Measurements from ENCODE around the gene TREX2. TPM values are rescaled to one million over a fixed set of nuclear protein-coding genes. Genes with fewer than 3 reads are reported as not detected.

Gene TREX2
- total and polyA plus RNA-seq, 2 donors (not counting 1 experiment from before 2014, with no cell fraction given), result 3.3 to 3.8 TPM

DNA sequence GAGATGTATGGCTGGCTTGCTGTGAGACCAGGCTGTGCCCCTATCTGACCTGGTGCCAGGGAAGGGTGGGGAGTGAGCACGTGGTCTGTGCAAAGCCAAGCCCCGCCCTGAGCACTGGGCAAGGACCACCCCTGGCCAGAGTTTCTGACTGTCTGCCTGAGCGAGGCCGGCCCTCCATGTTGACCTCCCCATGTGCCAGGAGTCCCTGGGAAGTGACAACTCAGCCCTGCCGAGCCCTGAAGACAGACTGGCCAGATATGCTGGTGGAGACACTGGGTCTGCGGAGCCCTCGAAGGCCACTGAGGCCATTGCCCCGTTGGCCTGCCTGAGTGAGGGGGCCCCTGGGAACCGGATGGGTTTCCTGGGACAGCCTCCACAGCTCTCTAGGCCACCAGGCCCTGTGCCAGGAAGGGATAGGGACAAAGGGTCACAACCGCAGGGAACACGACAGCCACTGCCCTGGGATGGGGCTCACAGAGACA is 41.8 kb upstream of the TREX2 start:
- no peaks in the 10 kb centered on the region for H3K4me1 Mint-ChIP-seq
- no peaks in the 10 kb centered on the region for H3K9me3 Mint-ChIP-seq (ENCODE audit: insufficient read depth)
- no peaks in the 10 kb centered on the region for H3K27me3 Mint-ChIP-seq

DNA sequence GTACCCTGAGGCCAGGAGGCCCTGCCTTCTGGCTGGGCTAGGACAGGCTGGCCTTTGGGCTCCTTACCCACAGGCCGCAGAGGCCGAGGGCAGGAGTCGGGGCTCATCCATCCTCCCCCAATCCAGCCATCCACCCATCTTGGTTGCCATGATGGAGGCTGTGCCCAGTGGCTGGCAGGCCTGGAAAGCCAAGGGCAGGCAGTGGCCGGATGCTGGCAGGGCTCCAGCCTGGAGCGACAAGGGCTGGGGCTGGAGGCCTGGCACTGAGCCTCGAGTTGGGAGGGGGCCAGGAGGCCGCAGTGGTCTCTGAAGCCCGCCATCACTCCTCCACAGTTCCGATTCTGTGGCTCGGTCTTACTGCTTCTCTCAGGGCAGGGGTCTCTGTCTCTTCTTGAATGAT is 40.3 kb upstream of the TREX2 start:
- no peak overlapping the region for H3K27ac Mint-ChIP-seq

More for the DNA sequence above, 41.8 kb upstream of the TREX2 start:
- DNase-seq, result no peak
- POLR2A ChIA-PET, result no interaction called here
- H4K20me1 ChIP-seq (ENCODE audit: control insufficient read depth, insufficient read depth, low read length, poor library complexity, severe bottlenecking), result no peaks in the 10 kb centered on the region
- H3K4me2 ChIP-seq (replicated peaks; ENCODE audit: low read depth, low read length, poor library complexity, severe bottlenecking), result no peak overlapping the region
- no peaks in the 10 kb centered on the region for H3K79me2 ChIP-seq (ENCODE audit: control insufficient read depth, insufficient read depth, low read length)
- no peak overlapping the region for H3K4me3 Mint-ChIP-seq
- ATAC-seq (ENCODE audit: low read depth), result no peak
- H3K4me1 ChIP-seq (ENCODE audit: control insufficient read depth in 2 of 2, insufficient read depth in 2 of 2, low read length in 2 of 2), result no peaks in the 10 kb centered on the region
- no peak overlapping the region for H3K9ac ChIP-seq (ENCODE audit: low read length)
- H3K27me3 ChIP-seq (replicated peaks in 1 of 4; ENCODE audit: control extremely low read depth in 1 of 4, control insufficient read depth in 3 of 4, insufficient read depth in 4 of 4, low read length in 3 of 4), result no peaks in the 10 kb centered on the region
- WGBS (ENCODE audit: insufficient coverage), result 87% methylated on average over 11 of the region's 11 CpGs
- no peak overlapping the region for H3K27ac ChIP-seq (ENCODE audit: low read length in 2 of 2)
- H3K36me3 ChIP-seq (replicated peaks in 1 of 2; ENCODE audit: control extremely low read depth in 1 of 2, control insufficient read depth in 1 of 2, extremely low read depth in 1 of 2, insufficient read depth in 2 of 2, low read length in 1 of 2), result no peaks in the 10 kb centered on the region
- H3K9me3 ChIP-seq (ENCODE audit: control extremely low read depth in 1 of 3, control insufficient read depth in 2 of 3, insufficient read depth in 1 of 3, low read length in 2 of 3), result no peaks in the 10 kb centered on the region
- CTCF ChIA-PET, result no interaction called here
- no peak overlapping the region for H3K4me3 ChIP-seq (ENCODE audit: control extremely low read depth in 1 of 5, extremely low read depth in 1 of 5, insufficient read depth in 1 of 5, low read depth in 2 of 5, low read length in 4 of 5)
- H3K27ac Mint-ChIP-seq, result no peak overlapping the region
- intact Hi-C loops (cut with micrococcal nuclease), result no loop called here
- H2AFZ ChIP-seq (ENCODE audit: insufficient read depth, low read depth, low read length, poor library complexity, severe bottlenecking), result no peak overlapping the region
- TF ChIP-seq, protein P1, sequence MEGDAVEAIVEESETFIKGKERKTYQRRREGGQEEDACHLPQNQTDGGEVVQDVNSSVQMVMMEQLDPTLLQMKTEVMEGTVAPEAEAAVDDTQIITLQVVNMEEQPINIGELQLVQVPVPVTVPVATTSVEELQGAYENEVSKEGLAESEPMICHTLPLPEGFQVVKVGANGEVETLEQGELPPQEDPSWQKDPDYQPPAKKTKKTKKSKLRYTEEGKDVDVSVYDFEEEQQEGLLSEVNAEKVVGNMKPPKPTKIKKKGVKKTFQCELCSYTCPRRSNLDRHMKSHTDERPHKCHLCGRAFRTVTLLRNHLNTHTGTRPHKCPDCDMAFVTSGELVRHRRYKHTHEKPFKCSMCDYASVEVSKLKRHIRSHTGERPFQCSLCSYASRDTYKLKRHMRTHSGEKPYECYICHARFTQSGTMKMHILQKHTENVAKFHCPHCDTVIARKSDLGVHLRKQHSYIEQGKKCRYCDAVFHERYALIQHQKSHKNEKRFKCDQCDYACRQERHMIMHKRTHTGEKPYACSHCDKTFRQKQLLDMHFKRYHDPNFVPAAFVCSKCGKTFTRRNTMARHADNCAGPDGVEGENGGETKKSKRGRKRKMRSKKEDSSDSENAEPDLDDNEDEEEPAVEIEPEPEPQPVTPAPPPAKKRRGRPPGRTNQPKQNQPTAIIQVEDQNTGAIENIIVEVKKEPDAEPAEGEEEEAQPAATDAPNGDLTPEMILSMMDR (IDR thresholded peaks at IDR 0.05), result no peak
- TF ChIP-seq EZH2 (IDR thresholded peaks at IDR 0.05; ENCODE audit: borderline replicate concordance, insufficient read depth, low read depth, low read length, poor library complexity, severe bottlenecking), result no peak

More for the DNA sequence above, 40.3 kb upstream of the TREX2 start:
- no peaks in the 10 kb centered on the region for H3K9me3 Mint-ChIP-seq (ENCODE audit: insufficient read depth)
- no peaks in the 10 kb centered on the region for H3K27me3 ChIP-seq (replicated peaks in 1 of 4; ENCODE audit: control extremely low read depth in 1 of 4, control insufficient read depth in 3 of 4, insufficient read depth in 4 of 4, low read length in 3 of 4)
- H3K4me3 Mint-ChIP-seq, result no peak overlapping the region
- H3K79me2 ChIP-seq (ENCODE audit: control insufficient read depth, insufficient read depth, low read length), result no peaks in the 10 kb centered on the region
- ATAC-seq (ENCODE audit: low read depth) (no peak), DNase-seq (no peak)
- H2AFZ ChIP-seq (ENCODE audit: insufficient read depth, low read depth, low read length, poor library complexity, severe bottlenecking), result no peak overlapping the region
- no peak overlapping the region for H3K4me2 ChIP-seq (replicated peaks; ENCODE audit: low read depth, low read length, poor library complexity, severe bottlenecking)
- TF ChIP-seq EZH2 (IDR thresholded peaks at IDR 0.05; ENCODE audit: borderline replicate concordance, insufficient read depth, low read depth, low read length, poor library complexity, severe bottlenecking), result no peak
- TF ChIP-seq, protein P1 (IDR thresholded peaks at IDR 0.05), result no peak
- H3K9me3 ChIP-seq (ENCODE audit: control extremely low read depth in 1 of 3, control insufficient read depth in 2 of 3, insufficient read depth in 1 of 3, low read length in 2 of 3), result no peaks in the 10 kb centered on the region
- CTCF ChIA-PET, result no interaction called here
- intact Hi-C loops (cut with micrococcal nuclease), result no loop called here
- no peak overlapping the region for H3K4me3 ChIP-seq (ENCODE audit: control extremely low read depth in 1 of 5, extremely low read depth in 1 of 5, insufficient read depth in 1 of 5, low read depth in 2 of 5, low read length in 4 of 5)
- no peaks in the 10 kb centered on the region for H4K20me1 ChIP-seq (ENCODE audit: control insufficient read depth, insufficient read depth, low read length, poor library complexity, severe bottlenecking)
- no peak overlapping the region for H3K27ac ChIP-seq (ENCODE audit: low read length in 2 of 2)
- no peaks in the 10 kb centered on the region for H3K36me3 ChIP-seq (replicated peaks in 1 of 2; ENCODE audit: control extremely low read depth in 1 of 2, control insufficient read depth in 1 of 2, extremely low read depth in 1 of 2, insufficient read depth in 2 of 2, low read length in 1 of 2)
- H3K9ac ChIP-seq (ENCODE audit: low read length), result no peak overlapping the region
- WGBS (ENCODE audit: insufficient coverage), result 98% methylated on average over 9 of the region's 10 CpGs
- no peaks in the 10 kb centered on the region for H3K4me1 Mint-ChIP-seq
- no peaks in the 10 kb centered on the region for H3K4me1 ChIP-seq (ENCODE audit: control insufficient read depth in 2 of 2, insufficient read depth in 2 of 2, low read length in 2 of 2)
- POLR2A ChIA-PET, result no interaction called here
- H3K27me3 Mint-ChIP-seq, result no peaks in the 10 kb centered on the region
